K562 (cell line): ENCODE data around the gene ZNF280D. TPM values are rescaled to one million over a fixed set of nuclear protein-coding genes. Genes with fewer than 3 reads are reported as not detected.
A peak's percentile ranks its signal among the peaks of the same experiment; 100 is the strongest.

ENCODE experiments used
- ARID3A ChIP-seq: IDR thresholded peaks from 2 replicates; pipeline ENCODE4 v1.6.1; 2012; ENCODE audit warnings: low read depth, low read length, improper control_type of control experiment, borderline replicate concordance
- E2F5 ChIP-seq: sonication (generic); formaldehyde crosslinking; IDR thresholded peaks from 2 replicates; pipeline ENCODE4 v1.8.0; 2022; ENCODE audit warnings: mild to moderate bottlenecking, missing genetic modification reagents
- ELF1 ChIP-seq: fragments of 200-800 bp; sonication (Bioruptor generic); IDR thresholded peaks from 2 replicates; pipeline ENCODE4 v1.6.1; 2016; ENCODE audit warnings: missing genetic modification characterization, missing compliant biosample characterization
- EZH2 ChIP-seq: IDR thresholded peaks from 2 replicates; pipeline ENCODE4 v1.6.1; 2012; ENCODE audit warnings: low read depth, mild to moderate bottlenecking, inconsistent platforms, low read length, borderline replicate concordance
- HDAC1 ChIP-seq, 2 experiments: fragments of 450-650 bp; IDR thresholded peaks; 2 replicates each; pipeline ENCODE4 v1.6.1; 2016 to 2017; ENCODE audit warnings: inconsistent platforms in 1 of 2, mild to moderate bottlenecking in 1 of 2, moderate library complexity in 1 of 2
- REST ChIP-seq, 2 experiments: fragments of 450-650 bp; formaldehyde crosslinking in 1 of 2; IDR thresholded peaks; 2 replicates each; pipeline versions ENCODE4 v1.4.0 to v1.6.1; 2014 to 2020; ENCODE audit warnings: mild to moderate bottlenecking in 2 of 2, borderline replicate concordance in 1 of 2, low read depth in 1 of 2
- SIX5 ChIP-seq, 2 experiments: IDR thresholded peaks; 2 replicates each; pipeline ENCODE4 v1.6.1; 2011; ENCODE audit warnings: low read length in 2 of 2, borderline replicate concordance in 1 of 2, low read depth in 1 of 2, mild to moderate bottlenecking in 1 of 2, moderate library complexity in 1 of 2; ENCODE audit not compliant: insufficient read depth in 1 of 2
- TFE3 ChIP-seq: fragments of 450-650 bp; formaldehyde crosslinking; IDR thresholded peaks from 2 replicates; pipeline ENCODE4 v1.4.0; 2020; ENCODE audit warnings: mild to moderate bottlenecking, mixed read lengths
- ZBTB2 ChIP-seq: fragments of 450-650 bp; IDR thresholded peaks from 2 replicates; pipeline ENCODE4 v1.6.1; 2016; ENCODE audit warnings: antibody characterized with exemption
- ZNF584 ChIP-seq: fragments of 200-800 bp; sonication (Bioruptor generic); IDR thresholded peaks from 2 replicates; pipeline ENCODE4 v1.6.1; 2016; ENCODE audit warnings: low read depth, mild to moderate bottlenecking, missing genetic modification characterization, missing compliant biosample characterization
- polyA plus RNA-seq, 8 experiments: library from polyadenylated mRNA; depleted of rRNA in 4 of 8; stranded (reverse) in 5 of 8; unstranded in 3 of 8; fragments of >200 nt; fragmentation: Nextera tagmentation in 2 of 8; fragmentation: Illumina TruSeq in 1 of 8; extraction: Ambion mirVana in 2 of 8; extraction: Trizol in 1 of 8; gene quantifications; 2 replicates each; pipeline versions ENCODE4 v1.2.1 to v1.2.3, GENCODE V29; 2011 to 2014; ENCODE audit warnings: inconsistent platforms in 1 of 8, missing spikeins in 1 of 8
- total RNA-seq, 7 experiments: library from RNA; depleted of rRNA in 6 of 7; stranded (reverse); fragments of >200 nt in 6 of 7; fragmentation: Illumina TruSeq in 2 of 7; extraction: Trizol in 2 of 7; gene quantifications; 2 replicates each; pipeline versions ENCODE4 v1.2.1 to v1.2.3, GENCODE V29; 2011 to 2021; ENCODE audit warnings: low replicate concordance in 1 of 7

The ZNF280D gene
- total and polyA plus RNA-seq, 9 of the 15 experiments (the other 6 are each of a cell fraction or from before 2014, with no cell fraction given): 8.3 to 21.8 (median 18.4) TPM

- TF ChIP-seq REST (IDR thresholded peaks at IDR 0.05; ENCODE audit: borderline replicate concordance) (peak; percentile 35), REST (CRISPR knock-in tag; IDR thresholded peaks at IDR 0.05; ENCODE audit: low read depth) (peak; percentile 75), E2F5 (peak; percentile 98), EZH2 (no peak), ZBTB2 (no peak), SIX5 (IDR thresholded peaks at IDR 0.05; ENCODE audit: borderline replicate concordance in 1 of 2, insufficient read depth in 1 of 2, low read depth in 1 of 2, low read length in 2 of 2) (no peak), HDAC1 (IDR thresholded peaks at IDR 0.05) (0 out of 4 replicates have a peak, but pooled peaks of 1 of the 2 experiments have one; percentile 26), TFE3 (no peak), ARID3A (0 out of 2 replicates have a peak, but pooled peaks have one; percentile 26), ZNF584 (CRISPR knock-in tag) (peak; percentile 93), ELF1 (tag) (no peak)
Measured at GRCh38 chr15:56733136-56734012, at the start of gene ZNF280D (continued).
